C4-2B (cell line): Measurements from ENCODE around the gene KISS1.

Experiments
- H3K27ac ChIP-seq: fragments of 450-650 bp; 2 replicates; pipeline ENCODE4 v1.5.1; 2017
- ZFX ChIP-seq: fragments of 450-650 bp; IDR thresholded peaks from 2 replicates; pipeline ENCODE4 v1.6.1; 2017
- TF ChIP-seq, protein P1 (sequence below): fragments of 450-650 bp; conservative IDR thresholded peaks from 2 replicates; pipeline ENCODE4 v1.5.1; 2017; ENCODE audit warnings: mild to moderate bottlenecking

Gene KISS1

DNA sequence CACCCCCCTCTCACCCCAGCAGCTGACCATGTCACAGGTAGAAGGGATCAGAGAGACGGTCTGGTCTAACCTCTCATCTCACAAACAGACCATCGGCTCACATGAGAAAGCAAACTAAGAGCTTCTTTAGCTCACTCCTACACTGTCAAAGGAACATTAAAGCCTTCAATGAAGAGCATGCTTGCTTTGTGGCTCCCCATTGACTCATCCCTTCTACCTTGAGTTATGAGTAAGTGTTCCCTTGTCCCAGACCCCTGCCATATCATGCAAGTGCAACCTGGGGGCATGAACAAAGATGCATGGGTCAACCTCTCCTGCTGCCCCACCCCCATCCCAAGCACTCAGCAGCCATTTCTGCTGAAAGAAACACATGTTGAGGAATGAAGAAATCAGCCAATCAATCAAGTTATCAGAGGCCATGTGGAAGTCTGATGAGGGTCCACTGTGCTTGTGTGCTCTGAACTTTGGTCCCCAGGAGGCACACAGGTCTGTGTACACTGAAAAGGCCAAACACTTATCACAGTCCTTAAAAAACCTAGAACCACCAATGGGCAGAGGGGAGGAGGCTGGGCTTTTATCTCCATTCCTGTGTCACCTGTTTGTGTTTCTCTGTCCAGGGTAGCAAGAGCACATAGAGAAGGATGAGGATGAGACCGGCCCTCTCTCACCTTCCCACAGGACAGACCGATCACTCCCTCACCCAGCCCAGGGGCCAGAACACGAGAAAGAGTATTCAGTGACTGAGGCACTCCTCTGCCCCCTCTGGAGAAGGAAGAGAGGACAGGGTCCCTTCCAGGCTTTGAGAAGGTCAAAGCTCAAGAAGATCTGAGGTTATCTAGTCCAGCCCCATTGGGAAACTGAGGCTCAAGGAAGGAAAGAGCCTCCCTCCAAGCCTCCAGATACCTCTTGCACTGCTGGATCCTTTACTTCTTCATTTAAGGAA is 54.0 kb downstream of the KISS1 start:
- H3K27ac ChIP-seq = no peak overlapping the region
- TF ChIP-seq, protein P1, sequence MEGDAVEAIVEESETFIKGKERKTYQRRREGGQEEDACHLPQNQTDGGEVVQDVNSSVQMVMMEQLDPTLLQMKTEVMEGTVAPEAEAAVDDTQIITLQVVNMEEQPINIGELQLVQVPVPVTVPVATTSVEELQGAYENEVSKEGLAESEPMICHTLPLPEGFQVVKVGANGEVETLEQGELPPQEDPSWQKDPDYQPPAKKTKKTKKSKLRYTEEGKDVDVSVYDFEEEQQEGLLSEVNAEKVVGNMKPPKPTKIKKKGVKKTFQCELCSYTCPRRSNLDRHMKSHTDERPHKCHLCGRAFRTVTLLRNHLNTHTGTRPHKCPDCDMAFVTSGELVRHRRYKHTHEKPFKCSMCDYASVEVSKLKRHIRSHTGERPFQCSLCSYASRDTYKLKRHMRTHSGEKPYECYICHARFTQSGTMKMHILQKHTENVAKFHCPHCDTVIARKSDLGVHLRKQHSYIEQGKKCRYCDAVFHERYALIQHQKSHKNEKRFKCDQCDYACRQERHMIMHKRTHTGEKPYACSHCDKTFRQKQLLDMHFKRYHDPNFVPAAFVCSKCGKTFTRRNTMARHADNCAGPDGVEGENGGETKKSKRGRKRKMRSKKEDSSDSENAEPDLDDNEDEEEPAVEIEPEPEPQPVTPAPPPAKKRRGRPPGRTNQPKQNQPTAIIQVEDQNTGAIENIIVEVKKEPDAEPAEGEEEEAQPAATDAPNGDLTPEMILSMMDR = no peak
- no peak for TF ChIP-seq ZFX

DNA sequence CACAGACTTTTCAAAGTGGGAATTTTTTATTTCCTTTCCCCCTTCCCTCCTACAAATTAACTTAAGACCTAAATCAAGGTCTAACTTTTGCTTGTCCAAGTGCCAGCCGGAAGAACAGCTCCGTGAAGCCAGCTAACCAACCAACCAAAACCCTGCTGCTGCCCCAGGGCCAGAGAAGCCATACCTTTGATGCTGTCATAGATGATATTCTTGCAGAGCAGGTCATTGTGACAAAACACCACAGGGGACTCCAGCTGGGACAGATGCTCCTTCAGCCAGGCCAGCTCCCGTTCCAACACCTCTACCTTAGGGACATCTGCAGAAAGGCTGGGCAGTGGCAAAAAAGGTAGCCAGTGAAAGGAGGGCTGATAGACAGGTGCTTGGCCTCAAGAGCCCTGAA is 55.2 kb downstream of the KISS1 start:
- H3K27ac ChIP-seq = no peak overlapping the region
- TF ChIP-seq ZFX = no peak
- TF ChIP-seq, protein P1 = no peak
